ENCODE measurements around the gene EPYC. TPM values are rescaled to one million over a fixed set of nuclear protein-coding genes. Genes with fewer than 3 reads are reported as not detected.

The EPYC gene
- total and polyA plus RNA-seq, 2 donors (not counting 1 experiment from before 2014, with no cell fraction given), result not detected

DNA sequence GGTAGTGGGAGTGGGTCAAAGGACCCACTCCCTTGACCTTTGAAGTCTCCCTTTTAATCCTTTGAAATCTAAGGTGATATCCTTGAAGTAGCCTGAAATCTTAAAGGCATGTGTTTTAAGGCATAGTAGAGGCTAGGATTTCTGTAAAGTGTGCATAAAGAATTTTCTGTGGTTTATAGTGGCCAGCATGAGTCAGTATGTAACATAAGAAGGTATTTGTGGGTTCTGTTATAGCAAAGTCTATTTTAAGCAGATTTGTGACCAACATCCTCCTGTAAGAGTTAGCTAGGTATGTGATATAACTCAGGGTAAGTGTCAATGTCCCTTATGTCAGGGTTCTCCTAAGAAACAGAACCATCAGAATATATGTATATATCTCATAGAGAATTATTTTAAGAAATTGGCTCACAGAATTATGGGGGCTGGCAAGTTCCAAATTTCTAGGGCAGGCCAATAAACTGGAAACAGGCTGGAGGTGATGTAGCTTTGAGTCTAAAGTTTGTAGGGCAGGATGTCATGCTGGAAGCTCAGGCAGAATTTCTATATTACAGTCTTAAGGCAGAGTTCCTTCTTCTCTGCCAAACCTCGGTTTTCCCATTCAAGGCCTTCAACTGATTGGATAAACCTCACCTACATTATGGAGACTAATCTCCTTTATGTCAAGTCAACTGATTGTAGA is 18.7 kb upstream of the EPYC start:
- Mint-ChIP-seq H3K4me3 (no peak overlapping the region), H3K4me1 (no peaks in the 10 kb centered on the region), H3K27ac (no peak overlapping the region), H3K27me3 (no peaks in the 10 kb centered on the region), H3K9me3 (ENCODE audit: insufficient read depth) (no peaks in the 10 kb centered on the region)
- Histone ChIP-seq H3K4me3 (ENCODE audit: control extremely low read depth in 1 of 5, extremely low read depth in 1 of 5, insufficient read depth in 1 of 5, low read depth in 2 of 5, low read length in 4 of 5) (no peak overlapping the region), H3K79me2 (ENCODE audit: control insufficient read depth, insufficient read depth, low read length) (no peaks in the 10 kb centered on the region), H4K20me1 (ENCODE audit: control insufficient read depth, insufficient read depth, low read length, poor library complexity, severe bottlenecking) (no peaks in the 10 kb centered on the region), H3K36me3 (replicated peaks in 1 of 2; ENCODE audit: control extremely low read depth in 1 of 2, control insufficient read depth in 1 of 2, extremely low read depth in 1 of 2, insufficient read depth in 2 of 2, low read length in 1 of 2) (no peaks in the 10 kb centered on the region), H3K4me2 (replicated peaks; ENCODE audit: low read depth, low read length, poor library complexity, severe bottlenecking) (no peak overlapping the region), H3K27ac (ENCODE audit: low read length in 2 of 2) (no peak overlapping the region), H3K9me3 (ENCODE audit: control extremely low read depth in 1 of 3, control insufficient read depth in 2 of 3, insufficient read depth in 1 of 3, low read length in 2 of 3) (no peaks in the 10 kb centered on the region), H3K4me1 (ENCODE audit: control insufficient read depth in 2 of 2, insufficient read depth in 2 of 2, low read length in 2 of 2) (no peaks in the 10 kb centered on the region), H3K9ac (ENCODE audit: low read length) (no peak overlapping the region), H2AFZ (ENCODE audit: insufficient read depth, low read depth, low read length, poor library complexity, severe bottlenecking) (no peak overlapping the region), H3K27me3 (replicated peaks in 1 of 4; ENCODE audit: control extremely low read depth in 1 of 4, control insufficient read depth in 3 of 4, insufficient read depth in 4 of 4, low read length in 3 of 4) (peaks cover 0 to 3% (median 0%) of the 10 kb centered on the region in 4 experiments)
- POLR2A ChIA-PET, result no interaction called here
- no CpG with 5 or more reads among the region's 1 CpG for WGBS (ENCODE audit: insufficient coverage)
- DNase-seq, result no peak
- ATAC-seq (ENCODE audit: low read depth), result no peak
- intact Hi-C loops (cut with micrococcal nuclease), result no loop called here
- TF ChIP-seq, protein P1, sequence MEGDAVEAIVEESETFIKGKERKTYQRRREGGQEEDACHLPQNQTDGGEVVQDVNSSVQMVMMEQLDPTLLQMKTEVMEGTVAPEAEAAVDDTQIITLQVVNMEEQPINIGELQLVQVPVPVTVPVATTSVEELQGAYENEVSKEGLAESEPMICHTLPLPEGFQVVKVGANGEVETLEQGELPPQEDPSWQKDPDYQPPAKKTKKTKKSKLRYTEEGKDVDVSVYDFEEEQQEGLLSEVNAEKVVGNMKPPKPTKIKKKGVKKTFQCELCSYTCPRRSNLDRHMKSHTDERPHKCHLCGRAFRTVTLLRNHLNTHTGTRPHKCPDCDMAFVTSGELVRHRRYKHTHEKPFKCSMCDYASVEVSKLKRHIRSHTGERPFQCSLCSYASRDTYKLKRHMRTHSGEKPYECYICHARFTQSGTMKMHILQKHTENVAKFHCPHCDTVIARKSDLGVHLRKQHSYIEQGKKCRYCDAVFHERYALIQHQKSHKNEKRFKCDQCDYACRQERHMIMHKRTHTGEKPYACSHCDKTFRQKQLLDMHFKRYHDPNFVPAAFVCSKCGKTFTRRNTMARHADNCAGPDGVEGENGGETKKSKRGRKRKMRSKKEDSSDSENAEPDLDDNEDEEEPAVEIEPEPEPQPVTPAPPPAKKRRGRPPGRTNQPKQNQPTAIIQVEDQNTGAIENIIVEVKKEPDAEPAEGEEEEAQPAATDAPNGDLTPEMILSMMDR (IDR thresholded peaks at IDR 0.05), result no peak
- no peak for TF ChIP-seq EZH2 (IDR thresholded peaks at IDR 0.05; ENCODE audit: borderline replicate concordance, insufficient read depth, low read depth, low read length, poor library complexity, severe bottlenecking)
- CTCF ChIA-PET, result no interaction called here

DNA sequence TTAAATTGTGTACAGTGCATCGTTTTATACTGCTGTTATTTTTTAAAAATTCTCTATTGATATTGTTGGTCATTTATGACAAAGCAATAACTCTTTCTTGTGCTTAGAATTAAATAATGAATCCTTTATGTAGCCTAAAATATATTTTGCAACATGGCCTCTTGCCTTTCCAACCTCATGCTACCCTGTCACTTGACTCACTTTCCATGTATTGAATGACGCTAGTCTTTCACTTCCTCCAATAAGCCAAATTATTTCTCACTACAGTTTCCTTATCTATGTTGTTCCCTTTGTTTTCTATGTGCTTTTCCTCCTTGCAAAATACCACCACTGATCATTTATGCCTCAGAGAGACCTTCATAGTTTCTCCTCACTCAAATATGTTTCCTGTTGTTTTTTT is 16.3 kb upstream of the EPYC start:
- H3K4me1 Mint-ChIP-seq, result no peaks in the 10 kb centered on the region
- Histone ChIP-seq H2AFZ (ENCODE audit: insufficient read depth, low read depth, low read length, poor library complexity, severe bottlenecking) (no peak overlapping the region), H3K9me3 (ENCODE audit: control extremely low read depth in 1 of 3, control insufficient read depth in 2 of 3, insufficient read depth in 1 of 3, low read length in 2 of 3) (no peaks in the 10 kb centered on the region), H3K36me3 (replicated peaks in 1 of 2; ENCODE audit: control extremely low read depth in 1 of 2, control insufficient read depth in 1 of 2, extremely low read depth in 1 of 2, insufficient read depth in 2 of 2, low read length in 1 of 2) (no peaks in the 10 kb centered on the region), H3K9ac (ENCODE audit: low read length) (no peak overlapping the region), H3K4me3 (ENCODE audit: control extremely low read depth in 1 of 5, extremely low read depth in 1 of 5, insufficient read depth in 1 of 5, low read depth in 2 of 5, low read length in 4 of 5) (no peak overlapping the region), H4K20me1 (ENCODE audit: control insufficient read depth, insufficient read depth, low read length, poor library complexity, severe bottlenecking) (no peaks in the 10 kb centered on the region), H3K4me2 (replicated peaks; ENCODE audit: low read depth, low read length, poor library complexity, severe bottlenecking) (no peak overlapping the region), H3K27me3 (replicated peaks in 1 of 4; ENCODE audit: control extremely low read depth in 1 of 4, control insufficient read depth in 3 of 4, insufficient read depth in 4 of 4, low read length in 3 of 4) (peaks cover 0 to 3% (median 0%) of the 10 kb centered on the region in 4 experiments), H3K4me1 (ENCODE audit: control insufficient read depth in 2 of 2, insufficient read depth in 2 of 2, low read length in 2 of 2) (no peaks in the 10 kb centered on the region), H3K27ac (ENCODE audit: low read length in 2 of 2) (no peak overlapping the region), H3K79me2 (ENCODE audit: control insufficient read depth, insufficient read depth, low read length) (no peaks in the 10 kb centered on the region)
- DNase-seq, result no peak
- H3K4me3 Mint-ChIP-seq, result no peak overlapping the region
- no peak for TF ChIP-seq EZH2 (IDR thresholded peaks at IDR 0.05; ENCODE audit: borderline replicate concordance, insufficient read depth, low read depth, low read length, poor library complexity, severe bottlenecking)
- TF ChIP-seq, protein P1 (IDR thresholded peaks at IDR 0.05), result no peak
- no peak overlapping the region for H3K27ac Mint-ChIP-seq
- intact Hi-C loops (cut with micrococcal nuclease), result no loop called here
- CTCF ChIA-PET, result no interaction called here
- WGBS (ENCODE audit: insufficient coverage), result 82% methylated on average over 1 of the region's 2 CpGs
- H3K27me3 Mint-ChIP-seq, result no peaks in the 10 kb centered on the region
- no peaks in the 10 kb centered on the region for H3K9me3 Mint-ChIP-seq (ENCODE audit: insufficient read depth)
- ATAC-seq (ENCODE audit: low read depth), result no peak
- POLR2A ChIA-PET, result no interaction called here
